GM13977 (cell line): ENCODE data around the gene DSTN.

Experiments
- DNase-seq: peaks from one replicate; pipeline ENCODE4 v3.0.0; 2012; ENCODE audit warnings: low spot score
- in situ Hi-C: fragments of 300-500 bp; cut with MboI; formaldehyde crosslinking; loops from one replicate; pipeline ENCODE4 v1.12.0; 2022; ENCODE audit warnings: low sequenced_read_pairs, low pct_unique_long_range_greater_than_20kb, mixed read lengths, inconsistent platforms; ENCODE audit not compliant: unreplicated experiment
- TF ChIP-seq, protein P1 (sequence below): IDR thresholded peaks from 2 replicates; pipeline ENCODE4 v1.5.1; 2012; ENCODE audit warnings: mild to moderate bottlenecking, control low read depth; ENCODE audit not compliant: insufficient read depth; ENCODE audit errors: extremely low read depth, missing control alignments

The DSTN gene

DNA sequence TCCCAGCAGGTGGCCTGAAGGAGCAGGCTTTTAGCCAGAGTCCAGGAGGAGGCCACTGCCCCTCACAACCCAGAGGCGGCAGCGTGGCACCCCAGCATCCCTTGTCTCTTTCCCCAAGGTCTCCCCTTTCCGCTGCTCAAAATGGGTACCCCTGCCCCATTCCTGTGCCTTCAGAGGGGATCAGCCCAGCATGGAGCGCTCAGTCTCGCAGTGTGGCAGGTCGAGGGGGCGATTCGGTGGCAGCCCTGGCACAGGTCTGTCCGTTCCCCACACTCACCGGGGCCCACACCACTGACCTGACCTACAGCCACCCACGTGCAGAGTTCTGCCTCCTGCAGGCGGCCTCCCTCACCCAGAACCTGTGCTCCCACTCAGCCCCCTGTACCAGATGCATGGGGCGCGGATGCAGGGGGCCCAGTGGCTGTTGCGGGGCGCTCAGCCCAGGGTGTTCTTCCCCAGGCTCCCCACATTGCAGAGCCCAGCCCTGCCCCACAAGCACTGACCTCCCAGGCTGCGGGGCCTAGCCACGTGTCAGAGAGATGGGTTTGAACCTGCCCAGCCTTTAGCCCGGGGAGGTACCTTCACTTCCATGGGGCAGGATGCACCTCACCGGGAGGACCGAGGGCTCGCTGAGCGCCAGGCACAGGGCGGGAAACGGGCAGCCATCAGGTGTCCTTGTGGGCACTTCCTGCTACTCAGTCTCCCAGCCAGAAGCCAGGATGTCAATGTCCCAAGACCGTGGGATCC is 41.8 kb downstream of the DSTN start:
- TF ChIP-seq, protein P1, sequence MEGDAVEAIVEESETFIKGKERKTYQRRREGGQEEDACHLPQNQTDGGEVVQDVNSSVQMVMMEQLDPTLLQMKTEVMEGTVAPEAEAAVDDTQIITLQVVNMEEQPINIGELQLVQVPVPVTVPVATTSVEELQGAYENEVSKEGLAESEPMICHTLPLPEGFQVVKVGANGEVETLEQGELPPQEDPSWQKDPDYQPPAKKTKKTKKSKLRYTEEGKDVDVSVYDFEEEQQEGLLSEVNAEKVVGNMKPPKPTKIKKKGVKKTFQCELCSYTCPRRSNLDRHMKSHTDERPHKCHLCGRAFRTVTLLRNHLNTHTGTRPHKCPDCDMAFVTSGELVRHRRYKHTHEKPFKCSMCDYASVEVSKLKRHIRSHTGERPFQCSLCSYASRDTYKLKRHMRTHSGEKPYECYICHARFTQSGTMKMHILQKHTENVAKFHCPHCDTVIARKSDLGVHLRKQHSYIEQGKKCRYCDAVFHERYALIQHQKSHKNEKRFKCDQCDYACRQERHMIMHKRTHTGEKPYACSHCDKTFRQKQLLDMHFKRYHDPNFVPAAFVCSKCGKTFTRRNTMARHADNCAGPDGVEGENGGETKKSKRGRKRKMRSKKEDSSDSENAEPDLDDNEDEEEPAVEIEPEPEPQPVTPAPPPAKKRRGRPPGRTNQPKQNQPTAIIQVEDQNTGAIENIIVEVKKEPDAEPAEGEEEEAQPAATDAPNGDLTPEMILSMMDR, result peak; percentile 36
- DNase-seq, result peak; percentile 33
- in situ Hi-C loops, result no loop called here

DNA sequence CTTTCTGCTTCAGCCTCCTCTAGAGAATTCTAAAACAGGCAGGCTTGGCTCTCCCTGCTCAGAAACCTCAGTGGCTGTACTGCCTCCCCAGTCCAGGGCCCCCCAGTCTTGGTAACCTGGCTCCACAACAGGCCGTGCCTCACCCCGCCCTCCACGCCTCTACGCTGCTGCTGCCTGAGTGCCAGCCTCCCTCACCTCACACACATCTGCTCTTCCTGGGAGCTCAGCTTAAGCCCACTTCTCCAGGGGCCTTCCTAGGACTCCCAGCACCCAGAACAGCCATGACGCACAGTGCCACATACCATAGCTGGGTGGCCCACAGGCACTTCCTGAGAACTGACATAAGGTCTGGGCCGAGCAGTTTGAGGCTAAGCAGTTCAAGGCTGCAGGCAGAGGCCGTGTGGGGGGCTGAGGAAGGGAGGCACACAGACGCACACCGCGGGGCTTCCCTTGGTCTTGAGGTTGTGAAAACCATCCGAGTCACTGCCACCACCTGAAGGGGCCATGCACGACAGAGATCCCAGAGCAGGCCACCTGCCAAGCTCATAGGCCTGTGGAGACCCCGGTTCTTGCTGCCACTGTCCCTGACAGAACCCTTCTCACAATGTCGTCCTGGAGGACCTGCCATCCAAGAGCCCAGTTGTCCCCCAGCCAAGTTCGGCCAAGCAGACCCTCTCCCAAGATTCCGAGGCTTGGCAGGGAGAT is 42.6 kb downstream of the DSTN start:
- TF ChIP-seq, protein P1, result no peak
- peak; percentile 8 for DNase-seq
- in situ Hi-C loops, result no loop called here

DNA sequence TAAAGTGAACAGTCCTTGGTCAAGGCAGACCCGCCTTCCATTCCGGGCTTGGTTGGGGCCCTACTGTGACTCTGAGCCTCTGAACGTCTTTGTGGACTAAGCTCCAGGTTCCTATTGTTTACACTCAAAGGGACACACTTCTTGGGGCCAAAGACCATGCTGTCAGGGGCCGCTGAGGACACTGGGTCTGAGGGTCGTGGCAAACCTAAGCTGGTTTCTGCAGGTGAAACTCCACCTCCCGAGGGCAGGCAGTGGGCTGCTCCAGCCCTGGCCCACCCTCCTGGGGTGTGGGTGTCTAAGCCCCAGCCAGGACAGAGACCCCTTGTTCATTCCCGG is 43.1 kb downstream of the DSTN start:
- TF ChIP-seq, protein P1, result no peak
- DNase-seq, result peak; percentile 6
- in situ Hi-C loops, result no loop called here

DNA sequence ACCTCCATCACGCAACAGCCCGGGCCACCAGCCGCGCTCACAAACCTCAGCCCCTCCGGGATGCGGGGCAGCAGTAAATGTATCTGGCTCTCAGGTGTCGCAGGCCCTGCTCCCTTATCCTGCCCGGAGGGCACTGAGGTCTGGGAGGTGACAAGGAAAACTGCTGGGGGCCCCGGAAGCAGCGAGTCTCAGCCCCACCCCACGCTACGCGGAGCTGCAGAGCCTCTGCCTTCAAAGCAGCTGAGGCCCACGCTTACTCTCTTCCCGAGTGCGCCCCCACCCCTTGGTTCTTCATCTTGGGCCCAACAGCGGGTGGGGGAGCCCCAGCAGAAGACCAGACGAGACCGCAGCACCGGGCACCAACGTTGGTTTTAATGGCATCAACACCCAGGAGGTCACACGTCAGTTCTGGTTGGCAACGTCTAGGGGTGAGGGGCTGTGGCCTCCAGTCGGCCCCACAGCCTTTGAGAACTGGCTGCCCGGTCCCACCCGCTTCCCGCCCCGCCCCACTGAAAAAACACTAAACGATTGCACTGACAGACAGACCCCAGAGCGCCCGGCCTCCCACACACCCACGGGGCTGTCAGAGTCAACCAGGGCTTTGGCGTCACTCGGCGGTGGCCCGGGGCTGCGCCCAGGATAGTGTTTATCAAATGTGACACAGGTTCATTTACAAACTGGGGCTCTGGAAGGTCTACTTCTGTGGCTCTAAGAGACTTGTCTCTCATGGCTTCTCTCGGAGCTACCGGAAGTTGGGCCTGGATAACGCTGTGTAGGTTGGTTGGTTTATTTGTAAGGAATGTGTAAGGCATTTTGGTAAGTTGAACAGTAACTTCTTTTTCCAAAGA is 43.7 kb downstream of the DSTN start:
- TF ChIP-seq, protein P1, result no peak
- in situ Hi-C loops, result no loop called here
- peak; percentile 11 for DNase-seq

DNA sequence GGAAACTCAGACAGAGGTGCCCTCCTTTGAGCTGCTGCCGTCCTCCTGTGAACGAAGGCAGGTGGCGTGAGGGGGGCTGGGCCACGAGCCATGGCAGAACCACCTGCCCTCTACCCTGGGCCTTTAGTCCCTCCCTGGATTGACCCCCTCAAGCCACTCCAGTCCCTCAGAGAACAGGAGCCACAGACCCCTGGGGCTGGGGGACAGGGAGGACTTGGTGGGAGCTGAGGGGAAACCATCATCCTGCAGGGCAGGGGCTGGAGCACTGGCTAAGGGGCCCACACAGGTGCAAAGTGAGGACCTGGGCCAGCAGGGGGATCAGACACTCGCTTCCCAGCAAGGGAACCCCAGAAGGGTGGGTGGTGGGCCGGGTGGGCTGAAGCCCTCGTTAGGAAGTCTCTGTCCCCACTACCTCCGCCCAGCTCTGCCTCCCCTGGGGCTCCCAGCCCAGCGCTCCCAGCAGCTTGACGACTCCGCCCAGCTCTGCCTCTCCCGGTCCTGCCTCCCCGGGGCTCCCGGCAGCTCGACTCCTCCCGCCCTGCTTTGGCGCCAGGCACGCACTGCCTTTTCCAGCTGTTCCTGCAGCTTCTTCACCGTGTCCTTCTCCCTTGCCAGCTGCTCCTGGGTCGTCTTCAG is 44.4 kb downstream of the DSTN start:
- in situ Hi-C loops, result no loop called here
- TF ChIP-seq, protein P1, result no peak

More for the DNA sequence above, 44.4 kb downstream of the DSTN start:
- peak; percentile 4 for DNase-seq
